ENCODE results near the gene KLK8. TPM values are rescaled to one million over a fixed set of nuclear protein-coding genes. Genes with fewer than 3 reads are reported as not detected.

Gene KLK8
- polyA plus RNA-seq, 3 donors, result not detected

DNA sequence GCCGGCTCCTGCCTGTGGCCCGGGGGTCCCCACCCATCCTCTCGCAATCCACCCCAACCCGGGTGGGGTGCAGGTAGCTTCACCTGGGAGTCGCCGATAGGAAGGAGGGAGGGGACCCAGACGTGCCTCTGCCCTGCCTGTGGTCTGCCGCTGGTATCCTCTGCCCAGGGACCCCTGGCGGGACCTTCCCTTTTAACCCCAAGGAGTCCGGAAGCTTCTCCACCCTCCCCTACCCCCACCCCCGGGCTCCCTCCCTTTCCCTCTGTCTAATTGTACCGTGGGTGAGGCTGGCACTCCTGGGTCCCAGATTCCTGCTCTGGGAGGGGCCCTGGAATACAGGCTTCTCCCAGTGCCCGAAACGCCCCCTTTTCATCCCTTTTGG lies 18.1 kb upstream of the KLK8 start, which contains the start of gene KLK10:
TSS of gene KLK10 (minus strand) at position 166 of the 382 bp plus-strand sequence. CDS start 579 bp downstream, outside the sequence.
- 72% methylated on average over 2 of the region's 14 CpGs for WGBS (ENCODE audit: insufficient coverage)
- intact Hi-C loops (cut with micrococcal nuclease), result loop anchor here in 1 of 2 donors (5.0 kb wide), 1 partner anchor 153 kb away; no protein-coding TSS in a partner anchor
- Histone ChIP-seq H3K79me2 (ENCODE audit: insufficient read depth, low read length) (no peaks in the 10 kb centered on the region), H3K9me3 (replicated peaks in 1 of 2; ENCODE audit: control insufficient read depth in 1 of 2, insufficient read depth in 1 of 2, low read length in 2 of 2) (peaks cover 0 to 28% of the 10 kb centered on the region in 2 donors), H3K4me3 (replicated peaks in 1 of 3; ENCODE audit: low read depth in 2 of 3, low read length in 3 of 3) (peak within 1 kb of the TSS in 2 of 3 experiments; percentile 35 to 43), H3K27ac (ENCODE audit: low read depth in 1 of 2, low read length in 2 of 2) (no peak within 1 kb of the TSS), H3K4me2 (replicated peaks; ENCODE audit: extremely low read depth, low read length, poor library complexity, severe bottlenecking) (peak within 1 kb of the TSS; percentile 63), H4K20me1 (ENCODE audit: insufficient read depth, low read length) (no peaks in the 10 kb centered on the region), H3K36me3 (replicated peaks in 1 of 2; ENCODE audit: control insufficient read depth in 1 of 2, insufficient read depth in 2 of 2, low read length in 2 of 2) (no peaks in the 10 kb centered on the region), H3K4me1 (ENCODE audit: control insufficient read depth in 1 of 2, insufficient read depth in 2 of 2, low read length in 2 of 2) (peaks cover 24 to 26% of the 10 kb centered on the region in 2 donors), H3K9ac (ENCODE audit: insufficient read depth, low read length, poor library complexity, severe bottlenecking) (no peak within 1 kb of the TSS), H3K27me3 (ENCODE audit: control insufficient read depth in 2 of 2, insufficient read depth in 2 of 2, low read length in 2 of 2) (peaks cover 19 to 55% of the 10 kb centered on the region in 2 donors), H2AFZ (ENCODE audit: insufficient read depth, low read depth, low read length, poor library complexity, severe bottlenecking) (peak within 1 kb of the TSS; percentile 57)
- H3K4me3 Mint-ChIP-seq, result peak within 1 kb of the TSS; percentile 83 to 95
- TF ChIP-seq, protein P1, sequence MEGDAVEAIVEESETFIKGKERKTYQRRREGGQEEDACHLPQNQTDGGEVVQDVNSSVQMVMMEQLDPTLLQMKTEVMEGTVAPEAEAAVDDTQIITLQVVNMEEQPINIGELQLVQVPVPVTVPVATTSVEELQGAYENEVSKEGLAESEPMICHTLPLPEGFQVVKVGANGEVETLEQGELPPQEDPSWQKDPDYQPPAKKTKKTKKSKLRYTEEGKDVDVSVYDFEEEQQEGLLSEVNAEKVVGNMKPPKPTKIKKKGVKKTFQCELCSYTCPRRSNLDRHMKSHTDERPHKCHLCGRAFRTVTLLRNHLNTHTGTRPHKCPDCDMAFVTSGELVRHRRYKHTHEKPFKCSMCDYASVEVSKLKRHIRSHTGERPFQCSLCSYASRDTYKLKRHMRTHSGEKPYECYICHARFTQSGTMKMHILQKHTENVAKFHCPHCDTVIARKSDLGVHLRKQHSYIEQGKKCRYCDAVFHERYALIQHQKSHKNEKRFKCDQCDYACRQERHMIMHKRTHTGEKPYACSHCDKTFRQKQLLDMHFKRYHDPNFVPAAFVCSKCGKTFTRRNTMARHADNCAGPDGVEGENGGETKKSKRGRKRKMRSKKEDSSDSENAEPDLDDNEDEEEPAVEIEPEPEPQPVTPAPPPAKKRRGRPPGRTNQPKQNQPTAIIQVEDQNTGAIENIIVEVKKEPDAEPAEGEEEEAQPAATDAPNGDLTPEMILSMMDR (IDR thresholded peaks at IDR 0.05), result no peak
- peaks cover 34% of the 10 kb centered on the region for H3K4me1 Mint-ChIP-seq
- H3K9me3 Mint-ChIP-seq, result peaks cover 6 to 23% (median 17%) of the 10 kb centered on the region in 7 donors
- peak in 1 of 3 donors; percentile 0 for DNase-seq
- peaks cover 62 to 81% (median 68%) of the 10 kb centered on the region in 3 donors for H3K27me3 Mint-ChIP-seq (ENCODE audit: low read depth in 3 of 3)
- peak within 1 kb of the TSS in 1 of 7 donors; percentile 1 for H3K27ac Mint-ChIP-seq
- peaks cover 0 to 12% of the 10 kb centered on the region in 2 donors for H3K36me3 Mint-ChIP-seq

DNA sequence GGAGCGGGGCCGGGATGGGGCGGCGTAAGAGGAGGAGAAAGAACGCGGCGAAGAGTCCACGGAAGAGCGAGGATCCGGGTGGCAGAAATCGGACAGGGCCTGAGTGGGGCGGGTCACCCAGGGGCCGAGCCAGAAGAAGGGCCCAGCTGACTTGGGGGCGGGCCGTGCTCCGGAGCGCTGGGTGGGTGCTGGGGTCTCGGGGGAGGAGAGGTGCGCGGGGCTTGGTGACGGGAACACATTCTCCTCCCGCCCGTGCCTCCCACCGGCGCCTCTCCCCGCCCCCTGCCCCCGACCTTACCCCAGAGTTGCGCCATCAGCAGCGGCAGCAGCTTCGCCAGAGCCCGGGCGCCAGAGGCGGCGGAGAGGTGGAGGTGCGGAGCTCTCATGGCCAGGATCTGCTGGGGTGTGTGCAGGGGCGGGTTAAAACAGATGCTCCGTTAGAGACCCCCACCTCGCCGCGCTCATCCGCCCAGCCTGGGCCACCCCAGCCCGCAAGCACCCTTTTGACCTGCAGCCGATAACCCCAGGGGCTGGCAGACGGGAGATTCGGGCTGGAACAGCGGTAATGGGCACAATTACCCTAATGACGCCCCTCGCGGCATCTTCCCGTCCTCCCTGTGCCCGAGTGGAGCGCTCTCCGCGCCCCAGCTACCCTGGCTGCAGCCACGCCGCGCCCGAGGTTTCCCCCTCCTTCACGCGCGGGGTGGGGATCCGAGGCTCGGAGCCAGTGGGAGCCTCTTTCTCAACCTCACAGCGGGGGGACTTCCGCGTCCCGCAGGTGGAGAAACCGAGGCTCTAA lies 17.5 kb upstream of the KLK8 start:
- Mint-ChIP-seq H3K4me3 (peak overlapping the region; percentile 83 to 95), H3K9me3 (peaks cover 6 to 23% (median 17%) of the 10 kb centered on the region in 7 donors), H3K4me1 (peaks cover 34% of the 10 kb centered on the region), H3K36me3 (peaks cover 0 to 12% of the 10 kb centered on the region in 2 donors), H3K27me3 (ENCODE audit: low read depth in 3 of 3) (peaks cover 62 to 79% (median 71%) of the 10 kb centered on the region in 3 donors), H3K27ac (no peak overlapping the region)
- no peaks in the 10 kb centered on the region for H3K79me2 ChIP-seq (ENCODE audit: insufficient read depth, low read length)
- WGBS (ENCODE audit: insufficient coverage), result 1% methylated on average over 32 of the region's 68 CpGs
- TF ChIP-seq, protein P1 (IDR thresholded peaks at IDR 0.05), result no peak
- DNase-seq, result no peak
- H3K9ac ChIP-seq (ENCODE audit: insufficient read depth, low read length, poor library complexity, severe bottlenecking), result no peak overlapping the region
- intact Hi-C loops (cut with micrococcal nuclease), result loop anchor here in 1 of 2 donors (5.0 kb wide), 1 partner anchor 153 kb away; no protein-coding TSS in a partner anchor
- H3K27ac ChIP-seq (ENCODE audit: low read depth in 1 of 2, low read length in 2 of 2), result no peak overlapping the region
- H4K20me1 ChIP-seq (ENCODE audit: insufficient read depth, low read length), result no peaks in the 10 kb centered on the region
- peak overlapping the region; percentile 57 for H2AFZ ChIP-seq (ENCODE audit: insufficient read depth, low read depth, low read length, poor library complexity, severe bottlenecking)
- peaks cover 24 to 26% of the 10 kb centered on the region in 2 donors for H3K4me1 ChIP-seq (ENCODE audit: control insufficient read depth in 1 of 2, insufficient read depth in 2 of 2, low read length in 2 of 2)
- no peaks in the 10 kb centered on the region for H3K36me3 ChIP-seq (replicated peaks in 1 of 2; ENCODE audit: control insufficient read depth in 1 of 2, insufficient read depth in 2 of 2, low read length in 2 of 2)
- peaks cover 19 to 55% of the 10 kb centered on the region in 2 donors for H3K27me3 ChIP-seq (ENCODE audit: control insufficient read depth in 2 of 2, insufficient read depth in 2 of 2, low read length in 2 of 2)
- peak overlapping the region in 2 of 3 experiments; percentile 35 to 43 for H3K4me3 ChIP-seq (replicated peaks in 1 of 3; ENCODE audit: low read depth in 2 of 3, low read length in 3 of 3)
- peak overlapping the region; percentile 63 for H3K4me2 ChIP-seq (replicated peaks; ENCODE audit: extremely low read depth, low read length, poor library complexity, severe bottlenecking)
- peaks cover 0 to 28% of the 10 kb centered on the region in 2 donors for H3K9me3 ChIP-seq (replicated peaks in 1 of 2; ENCODE audit: control insufficient read depth in 1 of 2, insufficient read depth in 1 of 2, low read length in 2 of 2)
